Pancreas (tissue), 10 donors: ENCODE results near the gene CHD5. TPM values are rescaled to one million over a fixed set of nuclear protein-coding genes. Genes with fewer than 3 reads are reported as not detected.
A peak's percentile ranks its signal among the peaks of the same experiment; 100 is the strongest.

Experiments used
- ATAC-seq, 4 donors: fragments of 200-7000 bp; cut with Tn5 transposase; one replicate each; pipeline versions ENCODE4 v1.8.0 to v1.9.1; 2020; ENCODE audit warnings: mild to moderate bottlenecking in 4 of 4, moderate library complexity in 4 of 4
- DNase-seq, 6 donors: peaks; one replicate each; pipeline ENCODE4 v3.0.0-alpha.2; 2020
- FAIRE-seq: peaks from 2 replicates; lab custom pipeline; 2012; peaks lifted over from hg19 to GRCh38; lab: Jason Lieb, UNC
- H3K27ac ChIP-seq, 4 donors: fragments of 200-600 bp; sonication (generic); 1 replicate in 3 of 4; 2 replicates in 1 of 4; pipeline versions ENCODE4 v1.5.0 to v1.8.0; 2020
- H3K27me3 ChIP-seq, 4 donors: fragments of 200-600 bp; one replicate each; pipeline ENCODE4 v1.8.0; 2021
- H3K36me3 ChIP-seq, 3 donors: fragments of 200-600 bp; sonication (generic) in 1 of 3; one replicate each; pipeline versions ENCODE4 v1.5.0 to v1.8.0; 2020 to 2021
- H3K4me1 ChIP-seq, 3 donors: fragments of 200-600 bp; one replicate each; pipeline ENCODE4 v1.8.0; 2021
- H3K4me3 ChIP-seq, 4 donors: fragments of 200-600 bp; sonication (generic) in 2 of 4; one replicate each; pipeline versions ENCODE4 v1.5.0 to v1.8.0; 2020 to 2021
- H3K9me3 ChIP-seq, 4 donors: fragments of 200-600 bp; one replicate each; pipeline ENCODE4 v1.8.0; 2021
- CTCF ChIP-seq, 4 donors: fragments of 200-600 bp; sonication (generic) in 3 of 4; IDR thresholded peaks; one replicate each; pipeline versions ENCODE4 v1.5.0 to v1.8.0; 2021; ENCODE audit warnings: antibody characterized with exemption in 4 of 4
- WGBS, 2 donors: extraction: QIAGEN DNeasy Blood & Tissue Kit; methylation state at CpG; one replicate each; pipeline ENCODE4 v1.1.7; 2013; 5-methylcytosine and 5-hydroxymethylcytosine counted together
- intact Hi-C, 3 donors: fragments of 100-400 bp; cut with DNase I; formaldehyde crosslinking; loops; one replicate each; pipeline versions ENCODE4 v1.11.1 to v1.14.2; 2022
- polyA plus RNA-seq, 2 donors: library from polyadenylated mRNA; stranded (reverse); fragments of 200-250 nt; gene quantifications; one replicate each; pipeline ENCODE4 v1.2.3, GENCODE V29; 2013
- total RNA-seq, 6 donors: library from RNA; stranded (reverse); fragmentation: NEBNext Ultra II Directional in 4 of 6; extraction: Animal tissue kit (Norgen Biotek cat#: 25700) in 4 of 6; gene quantifications; one replicate each; pipeline versions ENCODE4 v1.2.1 to v1.2.4, GENCODE V29; 2021 to 2023
- donor health status: healthy with polysubstance abuse.
- donor health status: DM: no; HTN: no; CAD: no; lungs with moderate emphysema.
- donor health status: DM: no; HTN: no; CAD: no.
- donor health status: control.
- donor health status: control.
- donor health status: Bipolar disorder and iron deficiency.
- donor health status: DM: yes; HTN: yes; CAD: no.
- donor health status: DM: no; HTN: no; CAD: no.
- donor health status: DM: no; HTN: no; CAD: no.
- donor health status: DM: yes; HTN: yes; CAD: no.

The CHD5 gene
- total and polyA plus RNA-seq, 8 donors: 0.09 to 2.9 (median 0.40) TPM

GRCh38 chr1:6180707-6181311 is 688 bp upstream of the CHD5 start:
- intact Hi-C loops: no loop called here
- WGBS, 2 donors: 5 to 6% methylated on average over 33 to 36 of the region's 36 CpGs
- peak in 1 of 6 donors; percentile 67 for DNase-seq
- Histone ChIP-seq H3K4me3 (no peak overlapping the region), H3K36me3 (no peaks in the 10 kb centered on the region), H3K9me3 (no peaks in the 10 kb centered on the region), H3K4me1 (peaks cover 0 to 2% (median 0%) of the 10 kb centered on the region in 3 donors), H3K27me3 (peaks cover 0 to 8% (median 3%) of the 10 kb centered on the region in 4 donors), H3K27ac (no peak overlapping the region)
- TF ChIP-seq CTCF (IDR thresholded peaks at IDR 0.05): no peak
- ATAC-seq: no peak
- FAIRE-seq: no peak

GRCh38 chr1:6179564-6180175 is 451 bp downstream of the CHD5 start:
- Histone ChIP-seq H3K36me3 (no peaks in the 10 kb centered on the region), H3K27ac (no peak overlapping the region), H3K4me1 (peaks cover 0 to 2% (median 0%) of the 10 kb centered on the region in 3 donors), H3K9me3 (no peaks in the 10 kb centered on the region), H3K27me3 (peaks cover 0 to 8% (median 3%) of the 10 kb centered on the region in 4 donors), H3K4me3 (no peak overlapping the region)
- no peak for TF ChIP-seq CTCF (IDR thresholded peaks at IDR 0.05)
- no peak for ATAC-seq
- DNase-seq: no peak
- FAIRE-seq: no peak
- intact Hi-C loops: no loop called here
- 1% methylated on average over 37 to 91 of the region's 92 CpGs for WGBS, 2 donors

- TF ChIP-seq CTCF (IDR thresholded peaks at IDR 0.05): no peak
- ATAC-seq: peak in 1 of 4 donors; percentile 21
Observed at GRCh38 chr1:6178751-6179563, 1.2 kb downstream of the CHD5 start.

GRCh38 chr1:6177681-6178380 is 2.3 kb downstream of the CHD5 start:
- FAIRE-seq: no peak
- H3K27ac ChIP-seq: no peak overlapping the region
- intact Hi-C loops: no loop called here
- H3K4me3 ChIP-seq: no peak overlapping the region
- H3K4me1 ChIP-seq: peaks cover 0 to 2% (median 0%) of the 10 kb centered on the region in 3 donors
- TF ChIP-seq CTCF (IDR thresholded peaks at IDR 0.05): no peak
- ATAC-seq: no peak
- H3K36me3 ChIP-seq: no peaks in the 10 kb centered on the region
- no peaks in the 10 kb centered on the region for H3K9me3 ChIP-seq
- H3K27me3 ChIP-seq: peaks cover 0 to 8% (median 3%) of the 10 kb centered on the region in 4 donors
- WGBS, 2 donors: 59 to 81% methylated on average over 14 to 18 of the region's 18 CpGs
- DNase-seq: no peak

More at GRCh38 chr1:6178751-6179563, 1.2 kb downstream of the CHD5 start:
- DNase-seq: no peak
- Histone ChIP-seq H3K4me1 (peaks cover 0 to 2% (median 0%) of the 10 kb centered on the region in 3 donors), H3K27me3 (peaks cover 0 to 8% (median 3%) of the 10 kb centered on the region in 4 donors), H3K36me3 (no peaks in the 10 kb centered on the region), H3K27ac (no peak overlapping the region), H3K9me3 (no peaks in the 10 kb centered on the region), H3K4me3 (no peak overlapping the region)
- WGBS, 2 donors: 4 to 6% methylated on average over 34 to 51 of the region's 51 CpGs
- no peak for FAIRE-seq
- intact Hi-C loops: no loop called here
